Activated CD4-positive, alpha-beta T cell treated with anti-CD3 and anti-CD28 coated beads, Interleukin-2, Interleukin-4, amounts not matched to agents 100 ng/mL and 50 ng/mL, durations not matched to agents 16 hours and 8 hours (primary cell): ENCODE data around the gene TOMM7.
"Not testable (repeated sequence)": the region's sequence is repeated elsewhere in the genome, so short reads cannot be mapped to it uniquely, and the experiment has no call there.

ENCODE experiments used
- DNase-seq: peaks from one replicate; pipeline ENCODE4 v3.0.0-alpha.2; 2020; ENCODE audit warnings: low spot score

TOMM7 gene

GRCh38 chr7:22784346-22784745, 38.3 kb downstream of the TOMM7 start:
- no peak for DNase-seq

- DNase-seq = no peak
Measured at GRCh38 chr7:22783421-22783820, 39.2 kb downstream of the TOMM7 start.

GRCh38 chr7:22782616-22783232, 39.9 kb downstream of the TOMM7 start:
- peak; percentile 76 for DNase-seq

DNA sequence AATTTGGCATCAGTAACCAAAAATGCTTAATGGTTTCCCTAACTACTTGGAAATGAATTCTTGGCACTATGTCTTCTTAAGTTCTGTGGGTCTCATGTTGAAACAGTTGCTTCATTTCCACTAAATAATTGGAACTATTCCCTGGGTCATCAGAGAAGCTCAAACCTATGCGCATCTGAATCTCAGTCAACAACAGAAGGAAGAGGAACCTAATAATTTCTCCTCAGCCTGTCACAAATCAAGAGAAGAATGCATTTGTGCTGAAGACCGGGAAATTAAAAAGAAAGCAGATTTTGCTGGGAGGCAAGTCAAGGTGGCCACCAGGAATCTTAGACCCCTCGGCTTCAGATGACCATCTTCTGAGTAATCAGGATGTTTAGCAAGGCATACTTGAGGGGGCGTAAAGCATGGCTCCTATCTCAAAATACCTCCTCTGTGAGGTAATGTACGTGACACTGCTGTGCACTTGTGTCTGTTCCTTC, 41.4 kb downstream of the TOMM7 start:
- DNase-seq = no peak

DNA sequence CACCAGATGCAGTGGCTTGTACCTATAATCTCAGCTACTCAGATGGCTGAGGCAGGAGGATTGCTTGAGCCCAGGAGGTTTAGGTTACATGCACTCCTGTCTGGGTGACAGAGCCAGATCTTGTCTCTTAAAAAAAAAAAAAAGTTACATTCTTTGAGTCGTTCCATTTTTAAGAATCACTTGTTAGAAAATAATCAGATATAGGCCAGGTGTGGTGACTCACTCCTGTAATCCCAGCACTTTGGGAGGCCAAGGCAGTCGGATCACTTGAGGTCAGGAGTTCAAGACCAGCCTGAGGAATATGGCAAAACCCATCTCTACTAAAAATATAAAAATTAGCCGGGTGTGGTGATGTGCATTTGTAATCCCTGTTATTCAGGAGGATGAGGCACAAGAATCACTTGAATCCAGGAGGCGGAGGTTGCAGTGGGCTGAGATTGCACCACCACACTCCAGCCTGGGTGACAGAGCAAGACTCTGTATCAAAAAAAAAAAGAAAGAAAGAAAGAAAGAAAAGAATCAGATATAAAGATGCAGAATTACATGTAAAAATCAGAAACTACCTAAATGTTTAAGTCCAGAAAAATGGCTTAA, 42.8 kb downstream of the TOMM7 start:
- not testable (repeated sequence) for DNase-seq

DNA sequence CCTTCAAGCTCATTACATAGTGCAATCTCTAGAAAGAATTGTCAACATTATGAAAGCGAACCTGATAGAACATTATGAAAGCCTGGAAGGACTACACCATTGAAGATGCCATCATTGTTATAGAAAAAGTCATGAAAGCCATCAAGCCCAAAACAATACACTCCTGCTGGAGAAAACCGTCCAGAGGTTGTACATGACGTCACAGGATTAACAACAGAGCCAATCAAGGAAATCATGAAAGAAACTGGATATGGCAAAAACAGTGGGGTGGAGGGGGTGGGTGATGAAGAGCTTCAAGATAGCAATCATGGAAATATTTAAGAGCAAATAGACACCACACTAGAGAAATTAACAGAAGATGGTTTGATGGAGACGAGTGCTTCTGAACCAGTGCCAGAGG, 45.7 kb downstream of the TOMM7 start:
- DNase-seq = no peak

DNA sequence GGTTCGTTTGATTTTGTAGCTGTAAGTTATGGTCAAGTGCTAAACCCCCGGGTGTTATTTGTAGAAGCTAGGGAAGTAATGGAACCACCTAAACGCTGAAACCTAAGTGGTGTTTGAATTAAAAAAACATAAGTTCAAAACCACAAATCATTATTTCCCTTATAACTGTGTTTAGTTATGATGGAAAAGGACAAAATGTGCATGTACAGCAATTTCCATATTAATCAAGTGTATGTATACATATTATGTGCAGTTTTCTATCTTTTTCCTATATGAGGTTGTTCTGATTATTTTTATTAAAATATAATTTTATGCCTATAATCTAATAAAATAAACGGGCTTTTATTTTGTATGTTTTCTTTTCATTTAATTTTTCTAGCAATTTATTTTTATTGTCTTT, 49.8 kb downstream of the TOMM7 start:
- DNase-seq = no peak

GRCh38 chr7:22771872-22772228, 50.8 kb downstream of the TOMM7 start:
- DNase-seq = no peak

DNA sequence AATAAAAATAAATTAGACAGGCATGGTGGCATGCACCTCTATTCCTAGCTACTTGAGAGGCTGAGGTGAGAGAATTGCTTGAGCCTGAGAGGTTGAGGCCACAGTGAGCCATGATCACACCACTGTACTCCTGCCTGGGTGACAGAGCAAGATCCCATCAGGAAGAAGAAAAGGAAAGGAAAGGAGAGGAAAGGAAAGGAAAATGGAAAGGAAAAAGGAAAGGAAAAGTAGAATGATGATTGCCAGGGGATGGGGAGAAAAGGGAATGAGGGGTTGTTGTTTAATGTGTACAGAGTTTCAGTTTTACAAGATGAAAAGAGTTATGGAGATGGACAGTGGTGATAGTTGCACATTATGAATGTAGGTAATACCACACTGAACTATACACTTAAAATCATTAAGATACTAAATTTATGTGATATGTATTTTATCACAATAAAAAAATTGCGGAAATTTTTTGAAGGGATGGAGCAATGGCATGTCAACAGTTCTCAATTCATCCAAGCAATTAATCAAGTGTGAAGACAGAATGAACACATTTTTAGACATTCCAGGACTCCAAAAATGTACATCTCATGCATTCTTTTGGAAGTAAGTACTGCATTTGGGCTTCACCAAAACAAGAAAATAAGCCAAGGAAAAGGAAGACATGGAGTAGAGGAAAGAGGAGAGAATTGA, 51.3 kb downstream of the TOMM7 start:
- DNase-seq = no peak

- DNase-seq = no peak
Measured at GRCh38 chr7:22765609-22766008, 57.0 kb downstream of the TOMM7 start.
